Measurements from ENCODE around the gene ZNF564.
"Not testable (repeated sequence)": the region's sequence is repeated elsewhere in the genome, so short reads cannot be mapped to it uniquely, and the experiment has no call there.

Gene ZNF564

GRCh38 chr19:12513531-12514061 is 37.7 kb downstream of the ZNF564 start:
- H3K4me3 ChIP-seq (ENCODE audit: low read length): no peak overlapping the region
- TF ChIP-seq CTCF (conservative IDR thresholded peaks at IDR 0.05; ENCODE audit: low read depth, low read length): no peak
- DNase-seq (ENCODE audit: low read depth): no peak

GRCh38 chr19:12497032-12497431 is 54.2 kb downstream of the ZNF564 start:
- H3K4me3 ChIP-seq (ENCODE audit: low read length): no peak overlapping the region
- no peak for TF ChIP-seq CTCF (conservative IDR thresholded peaks at IDR 0.05; ENCODE audit: low read depth, low read length)
- DNase-seq (ENCODE audit: low read depth): no peak

- H3K4me3 ChIP-seq (ENCODE audit: low read length): no peak overlapping the region
- DNase-seq (ENCODE audit: low read depth): no peak
- no peak for TF ChIP-seq CTCF (conservative IDR thresholded peaks at IDR 0.05; ENCODE audit: low read depth, low read length)
Measured at GRCh38 chr19:12496480-12496879, 54.8 kb downstream of the ZNF564 start.

DNA sequence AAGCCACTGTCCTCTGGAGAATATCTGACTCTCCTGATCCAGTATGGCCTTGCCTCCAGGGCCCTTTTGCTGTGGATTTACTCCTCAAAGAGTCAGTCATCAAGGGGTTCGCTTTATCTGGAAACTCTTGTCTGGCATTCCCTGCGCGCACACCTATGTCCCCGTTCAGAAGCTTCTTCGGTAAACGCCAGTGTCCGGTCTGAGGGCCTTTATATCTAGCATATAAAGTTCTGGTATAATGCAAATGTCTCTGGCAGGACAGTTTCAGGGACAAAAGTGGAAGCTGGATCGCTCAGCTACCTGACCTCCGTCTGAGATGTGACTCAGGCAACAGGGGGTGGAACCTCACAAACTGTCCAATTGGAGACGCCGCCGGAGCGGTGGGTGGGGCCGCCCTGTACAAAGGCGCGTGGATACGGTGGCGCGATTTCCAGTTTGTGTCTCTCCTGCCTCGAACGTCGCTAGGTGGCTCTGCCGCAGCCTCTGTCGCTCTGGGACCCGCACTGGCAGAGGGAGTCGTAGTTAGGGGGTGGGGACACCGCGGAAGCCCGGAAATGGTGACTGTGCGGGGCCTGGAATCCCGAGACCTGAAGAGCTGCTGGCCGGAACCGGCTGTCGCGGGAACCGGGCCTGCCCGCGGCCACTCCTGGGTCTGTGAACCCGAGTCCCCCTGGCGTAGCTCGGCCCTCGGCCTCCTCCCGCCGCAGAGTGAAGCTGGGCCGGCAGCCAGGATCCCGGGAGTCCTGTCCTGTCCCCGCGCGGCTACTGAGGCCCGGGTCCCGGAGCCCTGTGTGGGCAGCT is 56.1 kb downstream of the ZNF564 start:
- TF ChIP-seq CTCF (conservative IDR thresholded peaks at IDR 0.05; ENCODE audit: low read depth, low read length): peak; percentile 43
- peak; percentile 62 for DNase-seq (ENCODE audit: low read depth)
- H3K4me3 ChIP-seq (ENCODE audit: low read length): peak overlapping the region; percentile 67

- H3K4me3 ChIP-seq (ENCODE audit: low read length): no peak overlapping the region
- DNase-seq (ENCODE audit: low read depth): no peak
- no peak for TF ChIP-seq CTCF (conservative IDR thresholded peaks at IDR 0.05; ENCODE audit: low read depth, low read length)
Measured at GRCh38 chr19:12494260-12494860, 56.9 kb downstream of the ZNF564 start.

- DNase-seq (ENCODE audit: low read depth): not testable (repeated sequence)
Measured at GRCh38 chr19:12486265-12486783, 65.0 kb downstream of the ZNF564 start.

GRCh38 chr19:12485571-12485970 is 65.7 kb downstream of the ZNF564 start:
- TF ChIP-seq CTCF (conservative IDR thresholded peaks at IDR 0.05; ENCODE audit: low read depth, low read length): no peak
- no peak overlapping the region for H3K4me3 ChIP-seq (ENCODE audit: low read length)
- DNase-seq (ENCODE audit: low read depth): no peak

More at GRCh38 chr19:12486265-12486783, 65.0 kb downstream of the ZNF564 start:
- not testable (repeated sequence) for H3K4me3 ChIP-seq (ENCODE audit: low read length)

Data from retinal pigment epithelial cell (primary cell).